OCI-LY1 (cell line): ENCODE measurements around the gene TUBB1.

Source experiments
- H2AFZ ChIP-seq: fragments of 200-600 bp; sonication (generic), shearing (Covaris generic); 2 replicates; pipeline ENCODE4 v1.6.0; 2014; ENCODE audit warnings: antibody characterized with exemption, mild to moderate bottlenecking, low read length
- H3F3A ChIP-seq: fragments of 200-600 bp; sonication (generic), shearing (Covaris generic); 2 replicates; pipeline ENCODE4 v1.6.0; 2014; ENCODE audit warnings: mild to moderate bottlenecking, antibody characterized with exemption, low read length, moderate library complexity; ENCODE audit not compliant: insufficient read depth
- H3K27ac ChIP-seq: fragments of 200-600 bp; sonication (generic); 2 replicates; pipeline ENCODE4 v1.5.1; 2014; ENCODE audit warnings: low read length, mixed run types, mild to moderate bottlenecking, low read depth; ENCODE audit not compliant: poor library complexity, severe bottlenecking
- H3K27me3 ChIP-seq: fragments of 200-600 bp; sonication (generic); 2 replicates; pipeline ENCODE4 v1.6.0; 2014; ENCODE audit warnings: antibody characterized with exemption, mild to moderate bottlenecking, low read length, moderate library complexity; ENCODE audit not compliant: insufficient read depth
- H3K36me3 ChIP-seq: fragments of 200-600 bp; sonication (generic); 2 replicates; pipeline ENCODE4 v1.6.1; 2014; ENCODE audit warnings: mild to moderate bottlenecking, antibody characterized with exemption, low read length, moderate library complexity, mixed read lengths; ENCODE audit not compliant: insufficient read depth
- H3K4me1 ChIP-seq: fragments of 200-600 bp; sonication (generic); 2 replicates; pipeline ENCODE4 v1.5.1; 2014; ENCODE audit warnings: mild to moderate bottlenecking, low read length, moderate library complexity; ENCODE audit not compliant: insufficient read depth, severe bottlenecking
- H3K4me2 ChIP-seq: fragments of 200-600 bp; sonication (generic), shearing (Covaris generic); 2 replicates; pipeline ENCODE4 v1.6.1; 2014; ENCODE audit warnings: low read length
- H3K4me3 ChIP-seq: fragments of 200-600 bp; sonication (generic); 2 replicates; pipeline ENCODE4 v1.5.1; 2014; ENCODE audit warnings: low read length, low read depth, mild to moderate bottlenecking, mixed read lengths; ENCODE audit not compliant: poor library complexity, severe bottlenecking
- H3K79me2 ChIP-seq: fragments of 200-600 bp; shearing (Covaris generic); 2 replicates; pipeline ENCODE4 v1.6.1; 2016; ENCODE audit warnings: mixed run types, low read length, mixed read lengths; ENCODE audit not compliant: insufficient read depth
- H3K9ac ChIP-seq: fragments of 200-600 bp; sonication (generic), shearing (Covaris generic); 2 replicates; pipeline ENCODE4 v1.6.1; 2014; ENCODE audit warnings: mild to moderate bottlenecking, low read length, mixed read lengths
- H3K9me2 ChIP-seq: fragments of 200-600 bp; sonication (generic), shearing (Covaris generic); 2 replicates; pipeline ENCODE4 v1.6.1; 2014; ENCODE audit warnings: low read depth, mild to moderate bottlenecking, low read length, mixed read lengths
- H3K9me3 ChIP-seq: fragments of 200-600 bp; shearing (Covaris generic); 2 replicates; pipeline ENCODE4 v1.6.1; 2014; ENCODE audit warnings: low read length, mixed read lengths
- H4K20me1 ChIP-seq: fragments of 200-600 bp; sonication (generic), shearing (Covaris generic); 2 replicates; pipeline ENCODE4 v1.6.0; 2016; ENCODE audit warnings: mild to moderate bottlenecking, low read length; ENCODE audit not compliant: insufficient read depth
- EZH2 ChIP-seq: fragments of 200-600 bp; sonication (generic), shearing (Covaris generic); IDR thresholded peaks from 2 replicates; pipeline ENCODE4 v1.8.0; 2017; ENCODE audit warnings: borderline replicate concordance, mixed run types, mild to moderate bottlenecking, antibody characterized with exemption, low read length, moderate library complexity, mixed read lengths
- TF ChIP-seq, protein P1 (sequence below): fragments of 200-600 bp; sonication (generic), shearing (Covaris generic); IDR thresholded peaks from 2 replicates; pipeline ENCODE4 v1.5.1; 2017; ENCODE audit warnings: mild to moderate bottlenecking, antibody characterized with exemption, low read length, moderate library complexity, mixed read lengths

TUBB1 gene

DNA sequence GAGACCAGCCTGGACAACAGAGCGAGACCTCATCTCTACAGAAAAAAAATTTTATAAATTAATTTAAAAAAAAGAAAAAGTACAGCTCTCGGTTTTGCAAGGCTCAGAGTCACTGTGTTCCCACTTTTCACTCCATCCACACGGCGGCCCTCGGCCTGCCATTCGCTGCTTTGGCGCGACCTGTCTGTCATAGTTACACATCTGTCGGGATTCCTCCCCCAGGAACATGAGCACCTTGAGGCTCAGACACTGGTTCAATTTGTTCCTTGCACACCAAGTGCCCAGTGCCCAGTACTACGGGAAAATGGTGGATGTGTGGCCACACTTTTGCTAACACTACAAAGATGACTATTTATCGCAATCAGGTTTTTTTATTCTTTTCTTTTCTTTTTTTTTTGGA is 20.6 kb upstream of the TUBB1 start:
- no peaks in the 10 kb centered on the region for H3K79me2 ChIP-seq

DNA sequence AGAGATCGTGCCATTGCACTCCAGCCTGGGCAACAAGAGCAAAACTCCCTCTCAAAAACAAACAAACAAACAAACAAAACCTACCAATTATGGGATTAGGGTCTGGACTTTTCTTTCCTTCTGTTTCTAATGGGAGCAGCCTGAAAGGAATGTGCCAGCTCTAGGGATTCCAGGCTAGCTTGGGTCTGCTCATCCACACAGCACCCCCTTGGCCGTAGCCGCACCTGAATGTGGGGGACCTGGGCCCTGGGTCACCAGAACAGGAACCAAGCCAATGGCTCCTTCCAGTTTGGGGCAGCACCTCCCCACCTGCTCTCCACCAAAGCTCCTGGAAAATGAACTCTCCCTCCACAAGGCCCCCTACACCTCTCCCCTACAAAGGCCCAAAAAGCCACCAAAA is 18.9 kb upstream of the TUBB1 start:
- TF ChIP-seq, protein P1, sequence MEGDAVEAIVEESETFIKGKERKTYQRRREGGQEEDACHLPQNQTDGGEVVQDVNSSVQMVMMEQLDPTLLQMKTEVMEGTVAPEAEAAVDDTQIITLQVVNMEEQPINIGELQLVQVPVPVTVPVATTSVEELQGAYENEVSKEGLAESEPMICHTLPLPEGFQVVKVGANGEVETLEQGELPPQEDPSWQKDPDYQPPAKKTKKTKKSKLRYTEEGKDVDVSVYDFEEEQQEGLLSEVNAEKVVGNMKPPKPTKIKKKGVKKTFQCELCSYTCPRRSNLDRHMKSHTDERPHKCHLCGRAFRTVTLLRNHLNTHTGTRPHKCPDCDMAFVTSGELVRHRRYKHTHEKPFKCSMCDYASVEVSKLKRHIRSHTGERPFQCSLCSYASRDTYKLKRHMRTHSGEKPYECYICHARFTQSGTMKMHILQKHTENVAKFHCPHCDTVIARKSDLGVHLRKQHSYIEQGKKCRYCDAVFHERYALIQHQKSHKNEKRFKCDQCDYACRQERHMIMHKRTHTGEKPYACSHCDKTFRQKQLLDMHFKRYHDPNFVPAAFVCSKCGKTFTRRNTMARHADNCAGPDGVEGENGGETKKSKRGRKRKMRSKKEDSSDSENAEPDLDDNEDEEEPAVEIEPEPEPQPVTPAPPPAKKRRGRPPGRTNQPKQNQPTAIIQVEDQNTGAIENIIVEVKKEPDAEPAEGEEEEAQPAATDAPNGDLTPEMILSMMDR = no peak
- TF ChIP-seq EZH2 = no peak
- Histone ChIP-seq H3K9ac (no peak overlapping the region), H3K4me3 (no peak overlapping the region), H3K4me1 (peaks cover 24% of the 10 kb centered on the region), H3K27me3 (no peaks in the 10 kb centered on the region), H3K4me2 (no peak overlapping the region), H4K20me1 (no peaks in the 10 kb centered on the region), H3K9me3 (no peaks in the 10 kb centered on the region), H3K36me3 (peaks cover 81% of the 10 kb centered on the region), H3K27ac (no peak overlapping the region), H3F3A (no peaks in the 10 kb centered on the region), H3K9me2 (no peaks in the 10 kb centered on the region), H2AFZ (no peak overlapping the region), H3K79me2 (no peaks in the 10 kb centered on the region)

More for the DNA sequence above, 20.6 kb upstream of the TUBB1 start:
- Histone ChIP-seq H4K20me1 (no peaks in the 10 kb centered on the region), H3K4me3 (no peak overlapping the region), H3F3A (no peaks in the 10 kb centered on the region), H3K27me3 (no peaks in the 10 kb centered on the region), H3K9me3 (no peaks in the 10 kb centered on the region), H3K27ac (no peak overlapping the region), H3K9me2 (no peaks in the 10 kb centered on the region), H3K4me1 (peaks cover 10% of the 10 kb centered on the region), H3K9ac (no peak overlapping the region), H3K36me3 (peaks cover 91% of the 10 kb centered on the region), H3K4me2 (no peak overlapping the region), H2AFZ (no peak overlapping the region)
- no peak for TF ChIP-seq EZH2
- TF ChIP-seq, protein P1 = no peak

- Histone ChIP-seq H3K36me3 (peaks cover 74% of the 10 kb centered on the region), H3K27me3 (no peaks in the 10 kb centered on the region), H3K4me3 (no peak overlapping the region), H3F3A (no peaks in the 10 kb centered on the region), H3K79me2 (no peaks in the 10 kb centered on the region), H3K9me2 (no peaks in the 10 kb centered on the region), H3K4me1 (peaks cover 32% of the 10 kb centered on the region), H2AFZ (no peak overlapping the region), H3K9me3 (no peaks in the 10 kb centered on the region), H4K20me1 (no peaks in the 10 kb centered on the region), H3K9ac (no peak overlapping the region), H3K27ac (no peak overlapping the region), H3K4me2 (no peak overlapping the region)
- TF ChIP-seq EZH2 = no peak
- TF ChIP-seq, protein P1 = no peak
These were observed 18.2 kb upstream of the TUBB1 start for GRCh38 chr20:59001068-59001448.
